Gastroesophageal sphincter (tissue), 3 donors: Measurements from ENCODE around the gene ANKS1A.

Experiments used
- EP300 ChIP-seq: sonication (generic); formaldehyde crosslinking; IDR thresholded peaks from one replicate; pipeline ENCODE4 v1.6.1; 2017; ENCODE audit warnings: antibody characterized with exemption, mild to moderate bottlenecking
- POLR2A ChIP-seq, 2 donors: fragments of 450-650 bp; IDR thresholded peaks; one replicate each; pipeline ENCODE4 v1.6.1; 2017; ENCODE audit warnings: antibody characterized with exemption in 2 of 2, mild to moderate bottlenecking in 2 of 2, moderate library complexity in 1 of 2
- POLR2AphosphoS5 ChIP-seq: sonication (generic); formaldehyde crosslinking; IDR thresholded peaks from one replicate; pipeline ENCODE4 v1.6.1; 2017; ENCODE audit warnings: antibody characterized with exemption
- TF ChIP-seq, protein P1 (sequence below), 4 experiments: fragments of 200-600 bp in 2 of 4; fragments of 450-650 bp in 2 of 4; sonication (generic) in 1 of 4; IDR thresholded peaks; one replicate each; pipeline ENCODE4 v1.5.1; 2017 to 2019; ENCODE audit warnings: antibody characterized with exemption in 4 of 4, mild to moderate bottlenecking in 2 of 4, moderate library complexity in 2 of 4

DNA sequence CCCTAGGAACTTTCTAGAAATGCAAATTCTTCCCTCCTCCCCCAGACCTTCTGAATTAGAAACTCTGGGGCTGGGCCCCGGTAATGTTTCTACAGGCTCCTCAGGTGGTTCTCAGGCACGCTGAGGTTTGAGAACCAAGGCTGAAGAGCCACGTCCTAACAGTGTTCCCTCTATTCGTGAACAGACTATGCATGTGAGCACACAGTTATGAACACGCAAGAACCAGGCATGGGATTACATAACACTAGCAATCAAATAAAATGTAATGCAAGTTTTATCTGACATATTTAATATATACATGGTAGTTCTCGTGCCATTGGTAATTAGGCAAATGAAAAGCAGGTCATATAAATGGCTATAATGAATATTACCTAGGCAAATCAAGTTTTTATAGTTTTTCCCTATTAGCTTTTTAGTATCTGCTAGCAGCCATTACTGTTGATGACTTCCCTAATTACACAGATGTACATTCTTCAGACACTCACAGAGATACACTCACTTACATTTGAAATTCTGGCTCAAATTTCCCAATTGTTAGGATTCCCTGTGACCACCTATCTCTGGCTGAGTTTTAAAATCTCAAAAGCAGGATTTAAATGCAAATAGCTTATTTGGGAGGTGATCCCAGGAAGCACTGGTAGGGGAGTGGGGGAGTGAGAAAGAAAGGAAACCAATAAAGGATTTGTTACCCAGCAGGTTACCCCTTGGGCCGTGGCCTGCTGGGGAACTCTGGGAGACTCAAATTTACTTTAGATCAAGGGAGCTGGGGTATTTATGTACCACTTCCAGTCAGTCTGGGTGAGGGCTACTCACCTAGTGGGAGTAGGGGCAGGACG is 148.0 kb downstream of the ANKS1A start:
- TF ChIP-seq, protein P1, sequence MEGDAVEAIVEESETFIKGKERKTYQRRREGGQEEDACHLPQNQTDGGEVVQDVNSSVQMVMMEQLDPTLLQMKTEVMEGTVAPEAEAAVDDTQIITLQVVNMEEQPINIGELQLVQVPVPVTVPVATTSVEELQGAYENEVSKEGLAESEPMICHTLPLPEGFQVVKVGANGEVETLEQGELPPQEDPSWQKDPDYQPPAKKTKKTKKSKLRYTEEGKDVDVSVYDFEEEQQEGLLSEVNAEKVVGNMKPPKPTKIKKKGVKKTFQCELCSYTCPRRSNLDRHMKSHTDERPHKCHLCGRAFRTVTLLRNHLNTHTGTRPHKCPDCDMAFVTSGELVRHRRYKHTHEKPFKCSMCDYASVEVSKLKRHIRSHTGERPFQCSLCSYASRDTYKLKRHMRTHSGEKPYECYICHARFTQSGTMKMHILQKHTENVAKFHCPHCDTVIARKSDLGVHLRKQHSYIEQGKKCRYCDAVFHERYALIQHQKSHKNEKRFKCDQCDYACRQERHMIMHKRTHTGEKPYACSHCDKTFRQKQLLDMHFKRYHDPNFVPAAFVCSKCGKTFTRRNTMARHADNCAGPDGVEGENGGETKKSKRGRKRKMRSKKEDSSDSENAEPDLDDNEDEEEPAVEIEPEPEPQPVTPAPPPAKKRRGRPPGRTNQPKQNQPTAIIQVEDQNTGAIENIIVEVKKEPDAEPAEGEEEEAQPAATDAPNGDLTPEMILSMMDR (IDR thresholded peaks at IDR 0.05): no peak
- TF ChIP-seq POLR2AphosphoS5: no peak
- TF ChIP-seq POLR2A (IDR thresholded peaks at IDR 0.05): no peak
- no peak for TF ChIP-seq EP300
